Esophagus squamous epithelium (tissue), 4 donors: ENCODE data around the gene HTR3B.

Experiments
- POLR2A ChIP-seq, 4 donors: fragments of 450-650 bp; IDR thresholded peaks; one replicate each; pipeline ENCODE4 v1.6.1; 2017; ENCODE audit warnings: antibody characterized with exemption in 4 of 4, mild to moderate bottlenecking in 4 of 4, moderate library complexity in 3 of 4
- TF ChIP-seq, protein P1 (sequence below), 6 experiments: fragments of 450-650 bp in 4 of 6; fragments of 200-600 bp in 2 of 6; sonication (generic) in 2 of 6; IDR thresholded peaks; one replicate each; pipeline ENCODE4 v1.5.1; 2016 to 2019; ENCODE audit warnings: antibody characterized with exemption in 6 of 6, mild to moderate bottlenecking in 4 of 6, moderate library complexity in 4 of 6

DNA sequence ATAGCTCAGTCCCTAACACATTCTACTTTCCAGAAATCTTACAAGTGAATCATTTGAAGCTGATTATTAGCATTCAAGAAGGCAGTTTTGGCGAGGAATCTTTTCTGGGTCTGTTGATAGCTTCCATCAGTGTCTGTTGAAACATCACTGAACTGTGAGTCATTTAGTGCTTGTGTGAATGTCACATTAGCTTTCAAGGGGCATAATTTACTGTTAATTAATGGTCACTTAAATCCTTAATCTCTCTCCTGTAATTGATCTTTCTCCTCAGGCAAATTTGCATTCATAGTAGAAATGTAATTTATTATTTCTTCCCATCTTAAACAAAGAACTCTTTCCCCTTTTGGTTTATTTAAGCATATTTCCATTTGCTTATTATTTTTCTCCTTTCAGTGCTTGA, 2.6 kb downstream of the HTR3B start:
- TF ChIP-seq, protein P1, sequence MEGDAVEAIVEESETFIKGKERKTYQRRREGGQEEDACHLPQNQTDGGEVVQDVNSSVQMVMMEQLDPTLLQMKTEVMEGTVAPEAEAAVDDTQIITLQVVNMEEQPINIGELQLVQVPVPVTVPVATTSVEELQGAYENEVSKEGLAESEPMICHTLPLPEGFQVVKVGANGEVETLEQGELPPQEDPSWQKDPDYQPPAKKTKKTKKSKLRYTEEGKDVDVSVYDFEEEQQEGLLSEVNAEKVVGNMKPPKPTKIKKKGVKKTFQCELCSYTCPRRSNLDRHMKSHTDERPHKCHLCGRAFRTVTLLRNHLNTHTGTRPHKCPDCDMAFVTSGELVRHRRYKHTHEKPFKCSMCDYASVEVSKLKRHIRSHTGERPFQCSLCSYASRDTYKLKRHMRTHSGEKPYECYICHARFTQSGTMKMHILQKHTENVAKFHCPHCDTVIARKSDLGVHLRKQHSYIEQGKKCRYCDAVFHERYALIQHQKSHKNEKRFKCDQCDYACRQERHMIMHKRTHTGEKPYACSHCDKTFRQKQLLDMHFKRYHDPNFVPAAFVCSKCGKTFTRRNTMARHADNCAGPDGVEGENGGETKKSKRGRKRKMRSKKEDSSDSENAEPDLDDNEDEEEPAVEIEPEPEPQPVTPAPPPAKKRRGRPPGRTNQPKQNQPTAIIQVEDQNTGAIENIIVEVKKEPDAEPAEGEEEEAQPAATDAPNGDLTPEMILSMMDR (IDR thresholded peaks at IDR 0.05) = no peak
- TF ChIP-seq POLR2A (IDR thresholded peaks at IDR 0.05) = no peak
